ENCODE data around the gene TEX14.

DNA sequence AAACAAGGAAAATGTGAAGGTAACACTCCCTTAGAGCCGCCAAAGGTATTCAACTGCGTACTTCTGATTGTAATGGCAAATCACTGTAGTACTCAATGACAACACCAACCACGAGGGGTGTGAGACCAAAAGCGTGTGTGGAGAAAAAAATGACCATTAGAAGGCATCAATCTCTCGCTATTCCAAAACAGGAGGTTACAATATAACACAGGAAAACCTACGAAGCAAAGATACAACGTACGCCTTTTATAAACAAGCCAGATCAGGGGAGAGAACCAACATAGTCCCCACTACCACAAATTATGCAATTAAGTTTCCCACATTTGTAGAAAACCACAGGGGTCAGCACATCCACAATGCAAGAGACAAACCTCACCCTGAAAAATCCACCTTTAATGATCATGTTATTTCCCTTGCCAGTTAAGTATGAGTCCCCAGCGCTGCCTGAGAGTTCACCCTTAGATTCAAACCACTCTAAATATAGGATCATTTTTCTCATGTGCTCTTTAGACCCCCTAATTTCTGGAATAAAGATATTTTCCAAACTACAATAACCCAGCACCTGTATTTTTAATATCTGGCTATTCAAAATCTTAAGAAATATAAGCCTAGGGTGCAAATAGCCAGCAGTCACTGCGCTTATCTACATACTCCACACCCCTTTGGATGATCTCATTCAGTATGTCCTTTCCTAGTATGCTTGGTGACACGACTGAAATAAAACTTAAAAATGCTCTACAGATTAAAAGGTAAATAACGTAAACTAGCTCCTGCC lies 12.4 kb downstream of the TEX14 start:
- TF ChIP-seq, protein P1, sequence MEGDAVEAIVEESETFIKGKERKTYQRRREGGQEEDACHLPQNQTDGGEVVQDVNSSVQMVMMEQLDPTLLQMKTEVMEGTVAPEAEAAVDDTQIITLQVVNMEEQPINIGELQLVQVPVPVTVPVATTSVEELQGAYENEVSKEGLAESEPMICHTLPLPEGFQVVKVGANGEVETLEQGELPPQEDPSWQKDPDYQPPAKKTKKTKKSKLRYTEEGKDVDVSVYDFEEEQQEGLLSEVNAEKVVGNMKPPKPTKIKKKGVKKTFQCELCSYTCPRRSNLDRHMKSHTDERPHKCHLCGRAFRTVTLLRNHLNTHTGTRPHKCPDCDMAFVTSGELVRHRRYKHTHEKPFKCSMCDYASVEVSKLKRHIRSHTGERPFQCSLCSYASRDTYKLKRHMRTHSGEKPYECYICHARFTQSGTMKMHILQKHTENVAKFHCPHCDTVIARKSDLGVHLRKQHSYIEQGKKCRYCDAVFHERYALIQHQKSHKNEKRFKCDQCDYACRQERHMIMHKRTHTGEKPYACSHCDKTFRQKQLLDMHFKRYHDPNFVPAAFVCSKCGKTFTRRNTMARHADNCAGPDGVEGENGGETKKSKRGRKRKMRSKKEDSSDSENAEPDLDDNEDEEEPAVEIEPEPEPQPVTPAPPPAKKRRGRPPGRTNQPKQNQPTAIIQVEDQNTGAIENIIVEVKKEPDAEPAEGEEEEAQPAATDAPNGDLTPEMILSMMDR (IDR thresholded peaks at IDR 0.05) = no peak
- no peak for TF ChIP-seq POLR2A (IDR thresholded peaks at IDR 0.05)
